Measurements from ENCODE around the gene BCL11B.

BCL11B gene

DNA sequence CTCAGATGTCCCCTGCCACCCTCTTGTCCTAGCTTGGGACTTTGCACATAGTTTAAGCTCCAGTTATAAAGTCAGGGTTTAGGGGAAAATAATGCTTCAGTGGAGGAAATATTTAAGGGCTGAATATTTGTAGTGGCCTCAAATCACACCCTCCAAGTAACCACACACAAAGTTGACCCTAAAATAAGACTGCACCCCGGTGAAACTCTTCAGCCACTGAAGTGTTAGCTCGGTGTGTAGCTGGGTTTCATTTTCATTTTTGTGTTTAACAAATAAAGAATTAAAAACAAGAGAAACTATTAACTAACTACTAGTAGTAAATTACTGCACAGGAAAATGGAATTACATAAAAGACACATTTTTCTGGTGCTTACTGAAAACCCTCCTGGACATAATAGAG lies 14.8 kb upstream of the BCL11B start:
- DNase-seq, result no peak

DNA sequence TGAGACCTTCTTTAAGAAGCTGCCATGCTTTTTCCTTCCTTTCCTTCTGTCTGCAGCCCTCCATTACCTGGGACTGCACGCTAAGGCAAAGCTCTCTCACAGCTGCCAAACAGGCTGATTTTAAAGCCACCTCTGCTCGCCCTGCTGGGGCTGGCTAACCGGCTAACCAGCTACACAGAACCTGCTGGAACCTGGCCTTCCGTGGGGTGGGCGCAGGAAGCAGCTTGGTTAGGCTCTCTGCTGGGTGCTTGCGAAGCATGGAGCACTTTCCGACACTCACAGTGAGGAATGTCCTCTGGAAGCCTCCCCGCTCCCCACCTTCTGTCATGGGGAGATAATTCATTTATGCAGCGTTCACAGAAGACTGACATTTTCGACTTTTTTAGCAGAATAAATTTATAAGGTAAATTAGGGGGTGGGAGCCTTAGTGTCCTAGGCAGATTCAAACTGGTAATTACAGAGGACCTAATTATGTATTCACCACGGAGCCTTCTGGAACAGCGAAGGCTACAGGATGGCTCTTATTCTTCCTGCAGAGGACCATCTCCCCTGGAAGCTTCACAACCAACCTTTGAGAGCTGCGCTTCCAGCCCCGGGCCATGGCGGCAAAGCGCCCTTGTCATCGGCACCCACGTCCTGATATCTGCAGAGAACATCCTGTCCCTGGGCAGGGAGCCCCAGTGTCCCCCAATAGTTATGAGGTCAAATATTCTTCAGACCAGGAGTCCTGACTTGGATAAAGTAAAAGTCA lies 12.4 kb upstream of the BCL11B start:
- no peak for DNase-seq

DNA sequence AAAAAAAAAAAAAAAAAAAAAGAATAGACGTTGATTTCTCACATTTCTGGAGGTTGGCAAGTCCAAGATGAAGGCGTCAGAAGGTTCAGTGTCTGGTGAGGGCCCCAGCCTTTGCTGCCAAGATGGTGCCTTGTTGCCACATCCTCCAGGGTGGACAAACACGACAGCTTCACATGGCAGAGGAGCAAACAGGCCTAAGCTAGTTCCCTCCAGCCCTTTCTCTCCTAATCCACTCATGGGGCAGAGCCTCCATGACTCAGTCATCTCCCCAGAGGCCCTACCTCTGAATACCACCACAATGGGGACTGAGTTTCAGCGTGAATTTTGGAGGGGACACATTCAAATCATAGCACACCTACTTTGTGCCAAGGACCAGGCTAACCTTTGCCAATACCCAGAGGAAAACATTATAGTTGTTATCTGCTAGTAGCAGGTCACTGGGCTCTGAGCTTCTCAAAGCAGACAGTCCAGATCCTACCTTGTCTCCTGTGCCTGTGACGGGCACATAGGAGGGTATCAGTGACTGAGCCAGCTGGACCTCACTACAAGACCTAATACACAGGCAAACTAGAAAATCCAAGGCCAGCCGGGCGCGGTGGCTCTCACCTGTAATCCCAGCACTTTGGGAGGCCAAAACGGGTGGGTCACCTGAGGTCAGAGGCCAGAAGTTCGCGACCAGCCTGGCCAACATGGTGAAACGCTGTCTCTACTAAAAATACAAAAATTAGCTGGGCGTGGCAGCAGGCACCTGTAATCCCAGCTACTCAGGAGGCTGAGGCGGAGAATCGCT lies 10.5 kb upstream of the BCL11B start:
- DNase-seq, result no peak

DNA sequence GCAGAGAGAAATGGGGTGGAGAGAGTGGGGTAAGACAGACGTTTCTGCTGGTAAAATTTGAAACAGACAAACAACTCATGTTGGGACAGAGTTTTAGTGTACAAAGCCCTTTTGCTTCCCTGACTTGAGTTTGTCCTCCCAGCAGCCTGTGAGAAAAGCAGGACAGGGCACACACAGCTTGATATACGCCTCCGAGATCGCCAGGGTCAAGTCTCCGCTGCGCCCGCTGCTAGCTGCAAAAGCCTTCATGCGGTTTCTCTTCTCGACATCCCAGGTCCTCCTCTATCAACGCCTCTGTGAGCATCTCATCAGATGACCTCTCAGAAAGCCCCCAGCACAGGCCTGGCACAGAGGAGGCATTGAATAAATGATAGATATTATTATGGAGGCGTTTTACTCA lies 9.4 kb upstream of the BCL11B start:
- DNase-seq, result no peak

DNA sequence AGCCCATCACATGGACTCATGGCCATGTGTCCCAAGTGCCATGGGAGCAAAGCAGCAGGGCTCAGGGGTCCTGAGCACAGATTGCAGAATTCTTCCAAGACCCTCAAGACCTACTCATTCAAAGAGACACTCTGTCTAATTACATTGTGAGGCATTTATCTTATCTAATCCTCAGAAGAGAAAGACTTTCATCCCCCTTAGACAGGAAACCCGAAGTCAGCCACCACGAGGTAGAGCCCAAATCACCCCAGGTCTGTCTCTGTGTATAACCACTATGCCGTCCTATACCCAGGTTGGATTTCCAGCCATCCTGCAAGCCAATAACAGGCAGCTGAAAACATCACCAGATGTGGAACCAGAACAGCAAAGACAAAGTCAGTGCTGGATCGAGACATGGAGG lies 8.9 kb upstream of the BCL11B start:
- DNase-seq, result no peak

DNA sequence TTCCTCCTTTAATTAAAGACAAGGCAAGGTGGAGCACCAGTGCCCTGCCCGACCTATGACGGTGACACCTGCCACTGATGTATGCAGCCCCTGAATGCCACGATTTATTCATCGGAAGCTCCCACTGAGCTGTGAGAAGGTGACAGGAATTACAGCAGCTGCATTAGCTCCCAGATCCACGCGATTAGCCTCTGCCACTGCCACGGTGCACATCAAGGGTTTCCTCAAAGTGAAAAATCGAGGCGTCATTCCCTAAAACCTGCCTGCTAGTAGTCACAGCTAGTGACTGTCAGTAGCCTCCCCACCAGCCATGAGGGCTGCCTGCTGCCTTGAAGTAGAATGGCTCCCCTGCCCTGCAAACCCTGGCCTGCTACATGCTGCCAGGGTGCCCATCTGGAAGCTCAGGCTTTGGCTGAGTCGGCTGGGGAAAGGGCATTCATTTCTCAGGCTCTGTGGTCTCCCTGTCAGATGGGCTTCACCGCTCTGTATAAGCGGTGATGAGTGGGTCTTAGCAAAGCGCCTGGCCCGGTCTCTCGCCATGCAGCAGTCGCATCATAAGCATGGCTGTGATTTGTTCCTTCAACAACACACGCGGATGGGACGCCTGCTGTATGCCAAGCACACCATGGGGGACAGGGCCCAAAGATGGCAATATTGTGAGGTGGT lies 8.2 kb upstream of the BCL11B start:
- DNase-seq, result no peak

DNA sequence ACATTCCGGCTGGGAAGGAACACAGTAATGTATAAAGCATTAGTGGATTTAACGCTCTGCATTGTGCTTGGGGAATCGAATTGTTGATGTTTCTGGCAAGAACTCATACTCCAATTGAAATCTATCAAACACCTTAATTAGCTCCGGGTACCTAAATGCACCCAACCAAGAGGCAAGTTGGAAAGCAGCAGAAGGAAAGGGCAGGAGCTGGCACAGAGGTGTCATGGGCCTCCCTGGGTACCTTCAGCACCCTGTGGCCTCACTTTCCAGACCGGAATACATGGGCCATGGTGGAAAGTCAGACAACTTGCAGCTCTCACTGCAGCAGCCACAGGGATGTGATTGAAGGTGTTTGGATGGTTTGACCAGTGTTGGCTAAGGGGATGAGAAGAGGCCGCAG lies 6.8 kb upstream of the BCL11B start:
- no peak for DNase-seq

DNA sequence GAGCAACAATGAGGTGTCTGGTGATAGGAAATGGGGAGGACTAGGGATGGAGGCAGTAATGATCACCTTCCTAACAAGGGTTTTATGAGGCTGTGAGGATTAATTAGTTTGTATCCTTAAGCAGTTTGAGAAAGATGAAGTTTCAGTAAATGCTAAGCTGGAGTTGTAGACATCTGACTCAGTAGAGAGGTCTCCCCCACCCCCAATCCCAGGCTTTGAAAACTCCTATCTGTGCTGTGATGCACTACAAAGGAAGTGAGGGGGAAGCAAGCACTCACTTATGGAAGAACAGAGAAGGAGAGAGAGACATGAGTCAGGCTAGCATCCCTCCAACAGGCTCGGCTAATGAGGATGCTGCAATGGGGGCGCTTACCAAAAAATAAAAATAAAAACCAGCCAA lies 5.5 kb upstream of the BCL11B start:
- DNase-seq, result no peak

DNA sequence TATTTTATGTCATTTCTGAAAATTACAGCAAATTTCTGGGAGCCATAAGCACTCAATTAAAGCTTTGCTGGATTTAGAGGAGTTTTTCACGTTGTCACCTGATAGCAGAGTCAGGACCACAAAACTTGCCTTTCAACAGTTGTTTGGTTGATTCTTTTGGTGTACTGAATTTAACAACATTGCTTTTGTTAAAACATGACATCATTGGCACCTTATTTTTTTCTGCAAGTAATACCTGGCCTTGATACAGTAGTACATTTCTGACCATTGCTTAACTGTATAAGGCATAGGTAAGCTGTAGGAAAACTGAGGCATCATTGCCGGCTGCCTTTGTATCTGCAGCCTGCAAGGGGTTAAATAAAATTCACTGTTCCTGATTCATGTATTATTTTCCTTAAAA lies 4.5 kb upstream of the BCL11B start:
- DNase-seq, result no peak

DNA sequence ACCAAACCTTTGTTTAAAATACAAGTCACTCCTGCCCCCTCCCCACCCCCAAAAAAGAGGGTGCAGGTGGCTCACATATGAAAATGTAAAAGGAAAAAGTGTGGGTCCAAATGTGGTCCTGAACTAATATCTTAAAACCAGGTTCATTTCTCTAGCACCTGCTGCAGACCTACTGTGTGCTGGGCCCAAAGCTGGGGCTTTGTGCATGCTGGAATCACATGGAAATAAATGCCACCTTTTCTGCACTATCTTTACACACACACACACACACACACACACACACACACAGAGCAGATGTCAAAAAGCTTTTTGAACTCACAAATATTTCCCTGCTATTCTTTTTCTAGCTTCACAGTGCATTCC lies 3.2 kb upstream of the BCL11B start:
- DNase-seq, result no peak

DNA sequence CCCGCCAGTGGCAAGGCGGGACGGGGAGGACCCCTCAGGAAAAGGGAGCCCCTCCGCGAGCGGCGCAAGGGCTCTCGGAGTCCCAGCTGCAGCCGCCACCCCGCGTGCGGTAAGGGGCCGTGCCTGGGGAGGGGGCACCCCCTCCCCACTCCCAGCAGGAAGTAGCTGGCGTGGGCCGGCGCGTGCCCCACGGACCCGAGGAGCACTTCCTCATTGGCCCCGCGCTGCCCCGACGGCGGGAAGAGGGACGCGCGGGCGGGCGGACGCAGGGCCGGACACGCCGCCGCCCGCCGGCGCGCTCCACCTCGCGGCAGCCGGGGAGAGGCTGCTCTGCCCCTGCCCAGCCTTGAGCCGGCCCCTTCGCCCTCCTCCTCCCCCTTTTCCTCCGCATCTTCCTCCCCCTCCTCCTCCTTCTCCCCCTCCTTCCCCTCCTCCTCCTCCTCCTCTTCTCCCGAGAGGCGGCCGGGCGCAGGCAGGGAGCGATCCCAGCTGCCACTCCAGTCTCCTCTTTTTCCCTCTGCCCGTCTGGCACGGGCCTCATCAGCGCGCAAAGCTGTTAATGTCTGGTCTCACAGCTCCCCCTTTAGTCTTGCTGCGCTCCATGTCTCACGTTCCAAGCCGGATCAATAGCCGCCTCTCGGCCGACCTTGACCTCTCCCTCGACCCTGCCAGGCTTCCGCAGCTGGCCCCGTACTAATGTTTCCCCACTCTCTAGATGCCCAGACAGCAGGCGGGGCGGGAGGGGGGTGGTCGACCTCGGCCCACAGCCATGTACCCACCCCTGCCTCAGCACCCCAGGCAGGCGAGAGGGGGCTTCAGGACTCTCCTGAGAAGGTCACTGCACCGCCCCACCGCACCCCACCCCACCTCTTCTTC lies 2.6 kb upstream of the BCL11B start:
- DNase-seq, result peak; percentile 71

DNA sequence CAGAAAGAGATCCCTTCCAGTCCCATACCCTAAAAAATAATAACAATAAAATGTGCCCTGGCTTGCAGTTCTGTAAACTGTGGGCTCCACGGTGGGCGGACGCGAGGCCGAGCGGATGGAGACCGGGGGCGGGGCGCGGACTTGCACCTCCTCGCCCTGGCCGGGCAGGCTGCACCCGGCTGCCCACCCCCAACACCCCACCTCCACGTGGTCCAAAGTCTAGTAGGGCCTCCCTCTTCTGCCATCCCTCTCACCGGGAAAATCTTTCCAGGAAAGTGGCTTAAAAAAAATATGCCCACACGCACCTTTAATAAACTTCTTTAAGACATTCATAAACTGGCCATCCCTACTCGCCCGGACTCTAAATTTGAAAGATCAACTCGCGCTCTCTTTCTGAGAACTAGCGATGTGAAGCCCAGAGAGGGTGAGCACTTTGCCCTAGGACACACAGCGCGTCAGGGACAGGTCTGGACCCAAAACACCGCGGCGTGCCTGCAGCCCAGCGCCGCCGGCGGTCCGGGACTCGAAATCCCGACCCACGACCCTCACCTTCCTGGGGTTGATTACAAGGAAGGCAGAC lies 1.9 kb upstream of the BCL11B start:
- peak; percentile 67 for DNase-seq

DNA sequence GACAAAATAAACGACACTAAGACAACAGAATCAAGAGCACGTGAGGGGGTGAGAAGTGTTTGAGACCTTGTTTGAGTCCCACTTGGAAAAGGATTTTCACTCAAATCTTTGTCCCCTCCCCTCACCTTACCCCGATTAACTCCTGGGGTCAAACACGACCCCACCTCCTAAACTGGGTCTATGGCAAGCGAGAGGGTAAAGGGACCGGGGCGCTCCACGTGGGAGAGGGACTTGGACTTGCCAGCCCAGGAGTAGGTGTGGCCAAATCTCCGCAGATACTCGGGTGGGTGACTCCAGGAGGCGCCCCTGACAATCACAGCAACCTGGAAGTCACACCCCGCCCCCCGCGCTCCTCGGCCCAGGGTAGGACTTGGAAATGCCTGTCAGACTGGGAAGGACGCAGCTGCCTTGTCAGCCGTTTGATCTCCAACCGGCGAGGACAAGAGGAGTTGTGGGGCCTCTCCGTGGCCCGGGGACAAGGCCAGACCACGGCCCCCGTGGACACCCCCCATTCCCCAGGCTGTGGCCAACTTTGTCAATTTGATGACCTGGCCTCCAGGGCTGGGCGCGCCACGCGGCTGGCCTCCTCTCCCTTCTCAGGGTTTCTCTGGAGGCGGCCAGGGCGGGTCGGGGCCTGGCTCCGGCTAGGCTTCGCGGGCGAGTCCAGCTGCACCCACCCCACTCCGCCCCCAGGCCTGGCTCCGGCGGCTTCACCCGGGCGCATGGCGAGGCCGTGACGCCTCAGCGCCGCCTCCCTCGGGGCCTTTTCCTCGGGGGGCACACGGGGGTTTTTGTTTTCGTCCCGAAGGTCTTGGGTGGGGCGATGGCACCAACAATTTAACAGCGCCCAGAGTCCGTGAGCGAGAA lies 1.1 kb upstream of the BCL11B start:
- DNase-seq, result peak; percentile 82

DNA sequence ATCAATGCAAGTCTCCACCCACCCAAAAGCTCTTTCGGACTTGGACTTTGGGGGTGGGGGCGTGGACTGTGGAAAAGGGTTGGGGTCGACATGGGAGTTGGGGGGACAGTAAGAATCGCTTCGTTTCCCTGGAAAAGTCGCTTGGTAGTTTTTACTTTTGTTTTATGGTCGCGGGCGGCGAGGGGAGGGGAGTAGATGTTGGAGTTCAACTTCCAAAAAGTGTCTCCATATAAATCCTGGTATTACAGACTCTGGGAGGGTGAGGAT lies 568 bp upstream of the BCL11B start:
- DNase-seq, result no peak

DNA sequence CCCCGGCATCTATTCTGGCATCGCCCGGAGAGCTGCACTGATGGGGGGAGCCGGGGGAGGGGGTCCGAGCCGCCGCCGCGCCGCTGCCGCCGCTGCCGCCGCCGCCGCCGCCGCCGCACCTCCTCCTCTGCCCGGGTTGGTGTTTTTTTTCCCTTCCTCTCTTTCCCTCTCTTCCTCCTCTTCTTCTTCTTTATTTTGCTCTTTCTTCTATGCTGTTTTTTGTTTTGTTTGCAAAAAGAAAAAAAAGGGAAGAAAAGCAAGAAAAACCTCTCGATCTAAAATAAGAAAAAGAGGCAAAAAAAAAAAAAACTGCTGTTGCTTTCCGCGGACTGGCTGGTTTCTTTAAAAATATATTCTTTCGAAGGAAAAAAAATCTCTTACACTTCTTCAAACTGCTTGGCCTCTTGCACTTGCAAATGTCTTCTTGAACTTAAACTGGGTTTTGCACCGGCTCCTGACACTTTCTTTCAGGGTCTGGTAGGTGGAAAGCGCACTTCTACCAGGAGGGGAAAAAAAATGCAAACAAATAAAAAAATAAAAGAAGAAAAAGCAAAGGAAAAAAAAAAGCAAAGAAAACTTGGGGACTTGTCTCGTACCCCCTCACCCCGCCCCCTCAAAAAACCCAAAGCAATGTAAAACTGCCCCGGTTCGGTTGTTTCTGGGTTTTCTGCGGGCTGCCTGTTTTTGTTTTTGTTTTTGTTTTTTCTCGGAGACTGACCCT lies 616 bp downstream of the BCL11B start:
- no peak for DNase-seq

DNA sequence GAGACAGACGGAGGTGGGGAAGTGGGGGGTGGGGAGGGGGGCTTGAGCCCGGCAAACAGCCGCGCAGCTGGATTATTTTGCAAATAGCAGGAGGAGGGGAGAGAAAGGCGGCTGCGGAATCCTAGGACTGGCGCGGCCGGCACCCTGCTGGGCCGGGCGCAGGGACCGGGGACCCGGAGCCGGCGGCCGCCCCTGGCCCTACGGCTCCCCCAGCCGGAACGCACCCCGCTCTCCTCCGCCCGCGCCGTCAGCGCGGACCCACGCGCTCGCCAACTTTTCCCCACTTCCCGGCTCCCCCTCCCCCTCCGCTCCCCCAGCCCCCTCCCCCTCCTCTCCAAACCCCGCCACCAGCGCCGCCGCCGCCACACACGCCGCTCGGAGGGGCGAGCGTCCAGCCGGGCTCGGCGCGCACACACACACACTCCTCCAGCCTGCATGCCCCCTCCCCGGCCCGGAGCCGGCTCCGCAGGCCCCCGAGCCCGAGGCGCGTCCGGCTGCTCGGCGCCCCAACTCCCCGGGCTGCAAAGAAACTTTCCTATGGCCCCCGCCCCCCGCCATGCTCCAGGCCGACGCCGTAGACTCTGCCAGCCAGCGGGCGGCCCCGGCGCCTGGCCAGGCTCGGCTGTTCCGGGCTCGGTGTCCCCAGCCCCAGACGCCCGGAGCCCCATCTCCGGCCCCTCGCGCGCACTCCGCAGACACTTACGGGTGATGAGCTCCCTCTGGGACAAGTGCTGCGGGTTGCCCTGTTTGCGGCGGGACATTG lies 1.4 kb downstream of the BCL11B start:
- peak; percentile 54 for DNase-seq

DNA sequence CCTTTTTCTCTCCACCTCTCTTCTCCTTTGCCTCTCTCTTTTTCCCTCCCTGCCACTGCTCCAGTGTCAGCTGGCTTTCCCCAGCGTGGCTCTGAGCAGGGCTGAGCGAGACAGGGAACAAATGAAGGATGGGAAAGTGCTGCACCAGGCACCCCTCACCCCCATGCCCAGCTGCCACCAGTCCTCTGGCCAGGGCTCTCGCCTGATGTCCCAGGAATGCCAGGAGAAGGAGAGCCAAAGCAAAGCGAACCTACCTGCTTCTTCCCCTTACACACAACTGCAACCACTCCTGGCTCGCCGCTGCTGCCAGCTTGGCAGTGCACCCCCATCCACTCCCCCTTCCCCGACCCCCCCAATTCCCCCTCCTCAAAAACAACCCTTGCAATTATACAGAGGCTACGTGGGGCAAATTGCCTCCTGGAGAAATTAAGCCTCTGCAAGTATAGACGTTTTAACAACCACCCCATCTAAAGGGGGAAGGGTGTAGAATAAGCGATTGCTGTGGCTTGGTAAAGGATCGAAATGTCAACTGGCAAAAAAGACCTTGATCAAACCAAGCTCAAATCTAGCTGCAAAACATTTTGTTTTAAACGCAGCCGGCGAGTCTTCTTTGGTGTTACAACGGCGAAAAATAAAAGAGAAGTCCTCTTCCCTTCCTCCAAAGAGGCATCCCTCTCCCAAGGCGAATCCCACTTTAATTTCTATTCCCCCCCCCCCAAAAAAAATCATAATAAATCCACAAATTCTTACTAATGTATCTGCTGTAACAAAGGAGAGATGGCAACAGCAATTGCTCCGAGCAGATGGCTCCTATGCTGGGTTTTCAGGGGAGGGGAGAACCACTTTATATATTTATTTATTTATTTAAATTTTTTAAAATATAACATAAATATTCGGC lies 2.9 kb downstream of the BCL11B start:
- peak; percentile 27 for DNase-seq

DNA sequence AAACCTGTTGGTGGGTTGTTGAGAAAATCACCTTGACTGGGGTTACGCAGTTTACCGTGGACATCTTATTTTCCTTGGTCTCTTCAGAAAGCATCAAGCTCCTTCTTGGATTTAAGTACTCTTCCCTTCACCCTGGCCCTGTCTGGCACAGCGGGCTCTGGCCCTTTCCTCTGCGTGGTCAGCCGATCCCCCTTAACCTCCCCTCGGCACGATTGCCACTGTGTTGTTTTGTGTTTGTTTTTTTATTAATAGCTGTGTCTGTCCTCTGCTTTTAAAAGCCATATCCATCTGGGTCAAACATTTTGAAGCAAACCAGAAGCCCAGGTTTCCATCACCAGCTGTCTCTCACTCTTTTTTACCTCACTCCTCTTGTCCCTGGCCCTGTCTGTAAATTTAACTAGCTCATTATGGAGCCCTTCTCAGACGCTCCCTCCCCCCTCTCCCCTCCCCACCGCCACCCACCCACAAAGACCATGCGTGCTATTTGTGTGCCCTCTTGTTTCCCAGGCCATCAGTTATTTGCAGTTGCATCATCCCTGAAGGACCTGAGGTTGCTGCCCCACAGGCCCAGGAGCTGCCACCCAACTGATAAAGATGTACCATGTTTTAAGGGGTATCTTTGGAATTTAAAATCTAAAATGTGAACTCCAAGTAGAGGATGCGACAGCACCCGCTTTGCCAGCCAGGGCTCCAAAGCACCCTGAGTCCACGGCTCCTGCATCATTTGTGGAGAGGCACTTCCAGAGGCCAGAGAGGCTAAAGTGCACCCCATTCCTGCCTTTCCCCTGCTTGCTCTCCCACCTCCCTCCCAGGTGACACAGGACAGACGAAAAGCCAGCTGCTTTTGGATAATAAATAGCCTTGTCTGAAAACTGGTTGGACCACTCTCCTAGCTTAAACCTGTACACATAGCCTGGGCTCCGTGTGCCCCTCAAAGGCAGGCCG lies 3.9 kb downstream of the BCL11B start:
- DNase-seq, result peak; percentile 62

Data from activated CD4-positive, alpha-beta T cell treated with anti-CD3 and anti-CD28 coated beads for 48 hours (primary cell).